SH-SY5Y (cell line): ENCODE results near the gene PTCH1.

ENCODE experiments used
- GATA2 ChIP-seq: IDR thresholded peaks from 2 replicates; pipeline ENCODE4 v1.6.1; 2011; ENCODE audit warnings: mild to moderate bottlenecking, low read depth, low read length
- GATA3 ChIP-seq: IDR thresholded peaks from 2 replicates; pipeline ENCODE4 v1.6.1; 2011; ENCODE audit warnings: low read depth, mild to moderate bottlenecking, low read length, moderate library complexity

DNA sequence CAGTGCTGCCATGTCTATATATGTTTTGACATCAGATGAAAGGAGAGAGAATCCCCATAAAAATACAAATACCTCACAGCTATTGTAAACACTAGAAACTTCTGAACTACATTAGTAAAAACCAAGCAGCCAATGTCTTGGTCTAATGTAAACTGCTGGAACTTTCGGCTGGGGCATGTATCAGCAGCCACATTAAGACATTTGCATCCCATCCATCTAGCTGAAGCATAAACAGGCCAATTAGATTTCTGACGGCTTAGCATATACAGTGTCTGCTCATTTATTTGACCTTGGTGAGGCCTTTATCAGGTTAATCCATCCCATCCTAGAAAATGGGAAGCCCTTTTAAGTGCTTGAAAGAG lies 65.7 kb downstream of the PTCH1 start:
- no peak for TF ChIP-seq GATA2
- TF ChIP-seq GATA3 = no peak
